Esophagus muscularis mucosa (tissue), 4 donors: ENCODE measurements around the gene PPM1M.

ENCODE experiments used
- EP300 ChIP-seq: sonication (generic); formaldehyde crosslinking; IDR thresholded peaks from one replicate; pipeline ENCODE4 v1.6.1; 2017; ENCODE audit warnings: antibody characterized with exemption
- POLR2A ChIP-seq: fragments of 450-650 bp; IDR thresholded peaks from one replicate; pipeline ENCODE4 v1.6.1; 2017; ENCODE audit warnings: antibody characterized with exemption, moderate library complexity, mild to moderate bottlenecking, low read depth
- POLR2AphosphoS5 ChIP-seq, 2 donors: sonication (generic); formaldehyde crosslinking; IDR thresholded peaks; one replicate each; pipeline ENCODE4 v1.6.1; 2017; ENCODE audit warnings: antibody characterized with exemption in 2 of 2
- TF ChIP-seq, protein P1 (sequence below), 3 experiments: fragments of 200-600 bp in 2 of 3; fragments of 450-650 bp in 1 of 3; sonication (generic) in 2 of 3; IDR thresholded peaks; one replicate each; pipeline ENCODE4 v1.5.1; 2017 to 2019; ENCODE audit warnings: antibody characterized with exemption in 3 of 3, mild to moderate bottlenecking in 2 of 3, moderate library complexity in 1 of 3

GRCh38 chr3:52230461-52230860 is 15.1 kb upstream of the PPM1M start:
- no peak for TF ChIP-seq POLR2A
- TF ChIP-seq, protein P1, sequence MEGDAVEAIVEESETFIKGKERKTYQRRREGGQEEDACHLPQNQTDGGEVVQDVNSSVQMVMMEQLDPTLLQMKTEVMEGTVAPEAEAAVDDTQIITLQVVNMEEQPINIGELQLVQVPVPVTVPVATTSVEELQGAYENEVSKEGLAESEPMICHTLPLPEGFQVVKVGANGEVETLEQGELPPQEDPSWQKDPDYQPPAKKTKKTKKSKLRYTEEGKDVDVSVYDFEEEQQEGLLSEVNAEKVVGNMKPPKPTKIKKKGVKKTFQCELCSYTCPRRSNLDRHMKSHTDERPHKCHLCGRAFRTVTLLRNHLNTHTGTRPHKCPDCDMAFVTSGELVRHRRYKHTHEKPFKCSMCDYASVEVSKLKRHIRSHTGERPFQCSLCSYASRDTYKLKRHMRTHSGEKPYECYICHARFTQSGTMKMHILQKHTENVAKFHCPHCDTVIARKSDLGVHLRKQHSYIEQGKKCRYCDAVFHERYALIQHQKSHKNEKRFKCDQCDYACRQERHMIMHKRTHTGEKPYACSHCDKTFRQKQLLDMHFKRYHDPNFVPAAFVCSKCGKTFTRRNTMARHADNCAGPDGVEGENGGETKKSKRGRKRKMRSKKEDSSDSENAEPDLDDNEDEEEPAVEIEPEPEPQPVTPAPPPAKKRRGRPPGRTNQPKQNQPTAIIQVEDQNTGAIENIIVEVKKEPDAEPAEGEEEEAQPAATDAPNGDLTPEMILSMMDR (IDR thresholded peaks at IDR 0.05), result no peak
- TF ChIP-seq EP300, result no peak
- no peak for TF ChIP-seq POLR2AphosphoS5 (IDR thresholded peaks at IDR 0.05)
